ENCODE data around the gene RABGGTA. TPM values are rescaled to one million over a fixed set of nuclear protein-coding genes. Genes with fewer than 3 reads are reported as not detected.
A peak's percentile ranks its signal among the peaks of the same experiment; 100 is the strongest.

Gene RABGGTA
- 10 to 100 TPM; 42.1 to 48.8 TPM for total RNA-seq

GRCh38 chr14:24271134-24271833 is at the start of gene RABGGTA:
Gene RABGGTA, minus strand, starts transcription at chr14:24271597. Its CDS starts 482 bp downstream, at chr14:24271115.
- Mint-ChIP-seq H3K9me3 (no peaks in the 10 kb centered on the region), H3K27ac (peak within 1 kb of the TSS; percentile 97), H3K4me3 (peak within 1 kb of the TSS; percentile 95), H3K36me3 (peaks cover 6% of the 10 kb centered on the region), H3K27me3 (no peaks in the 10 kb centered on the region), H3K4me1 (peaks cover 37% of the 10 kb centered on the region)
- peak; percentile 91 for DNase-seq
- ATAC-seq (ENCODE audit: low read depth) = peak; percentile 88
- POLR2A ChIA-PET = interaction anchor here (0.6 to 3.5 kb wide), 28 partner anchors 9 to 159 kb away, joined by 3 to 66 read pairs (median 4); partner anchors contain the start of genes CBLN3, CHMP4A, CIDEB and DCAF11

- Mint-ChIP-seq H3K36me3 (peaks cover 16% of the 10 kb centered on the region), H3K4me1 (peaks cover 38% of the 10 kb centered on the region), H3K27ac (no peak overlapping the region), H3K27me3 (peaks cover 12% of the 10 kb centered on the region), H3K9me3 (no peaks in the 10 kb centered on the region), H3K4me3 (no peak overlapping the region)
- ATAC-seq (ENCODE audit: low read depth) (no peak), DNase-seq (no peak)
- POLR2A ChIA-PET = interaction anchor here (0.5 kb wide), 1 partner anchor 44 kb away, joined by 3 read pairs; no protein-coding TSS in a partner anchor
Measured at GRCh38 chr14:24317141-24317928, 45.9 kb upstream of the RABGGTA start.

DNA sequence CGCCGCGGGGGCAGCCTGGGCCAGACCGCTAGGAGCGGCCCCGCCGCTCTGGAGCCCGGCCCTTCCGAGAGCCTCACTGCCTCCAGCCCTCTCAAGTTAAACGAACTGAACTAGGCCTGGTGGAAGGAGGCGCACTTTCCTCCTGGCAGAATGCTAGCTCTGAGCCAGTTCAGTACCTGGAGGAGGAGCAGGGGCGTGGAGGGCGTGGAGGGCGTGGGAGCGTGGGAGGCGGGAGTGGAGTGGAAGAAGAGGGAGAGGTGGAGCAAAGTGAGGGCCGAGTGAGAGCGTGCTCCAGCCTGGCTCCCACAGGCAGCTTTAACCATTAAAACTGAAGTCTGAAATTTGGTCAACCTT is 45.2 kb upstream of the RABGGTA start:
- Mint-ChIP-seq H3K4me1 (peaks cover 46% of the 10 kb centered on the region), H3K36me3 (peaks cover 19% of the 10 kb centered on the region), H3K27me3 (peaks cover 12% of the 10 kb centered on the region), H3K9me3 (no peaks in the 10 kb centered on the region), H3K27ac (no peak overlapping the region), H3K4me3 (no peak overlapping the region)
- POLR2A ChIA-PET = no interaction called here
- DNase-seq (no peak), ATAC-seq (ENCODE audit: low read depth) (no peak)

- peaks cover 12% of the 10 kb centered on the region for H3K27me3 Mint-ChIP-seq
- H3K4me1 Mint-ChIP-seq = peaks cover 46% of the 10 kb centered on the region
- peaks cover 19% of the 10 kb centered on the region for H3K36me3 Mint-ChIP-seq
- no peaks in the 10 kb centered on the region for H3K9me3 Mint-ChIP-seq
- POLR2A ChIA-PET = no interaction called here
- peak overlapping the region; percentile 17 for H3K27ac Mint-ChIP-seq
- DNase-seq (no peak), ATAC-seq (ENCODE audit: low read depth) (no peak)
- no peak overlapping the region for H3K4me3 Mint-ChIP-seq
Measured at GRCh38 chr14:24315807-24316596, 44.6 kb upstream of the RABGGTA start.

DNA sequence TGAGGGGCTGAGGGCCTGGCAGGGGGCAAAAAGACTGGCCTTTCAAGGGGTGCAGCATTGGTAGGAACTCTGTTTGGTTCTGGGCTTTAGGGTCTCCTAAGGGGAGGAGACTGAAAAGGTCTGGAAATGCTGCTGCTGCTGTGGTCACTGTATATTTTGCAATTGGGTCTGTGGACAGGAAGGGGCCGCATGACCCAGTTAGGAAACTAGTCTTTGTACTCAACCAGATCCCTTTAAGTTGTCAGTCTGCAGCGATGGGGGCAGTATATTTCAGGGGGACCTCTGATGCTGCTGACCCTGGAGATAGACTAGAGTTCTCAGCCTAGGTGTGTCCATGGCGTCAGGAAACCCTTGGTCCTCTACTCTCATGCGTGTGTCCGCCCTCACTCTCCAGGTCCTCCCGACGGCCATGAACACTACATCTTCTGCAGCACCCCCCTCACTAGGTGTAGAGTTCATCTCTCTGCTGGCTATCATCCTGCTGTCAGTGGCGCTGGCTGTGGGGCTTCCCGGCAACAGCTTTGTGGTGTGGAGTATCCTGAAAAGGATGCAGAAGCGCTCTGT is 43.9 kb upstream of the RABGGTA start:
- POLR2A ChIA-PET = no interaction called here
- peaks cover 47% of the 10 kb centered on the region for H3K4me1 Mint-ChIP-seq
- H3K27me3 Mint-ChIP-seq = peaks cover 10% of the 10 kb centered on the region
- H3K27ac Mint-ChIP-seq = peak overlapping the region; percentile 17
- H3K4me3 Mint-ChIP-seq = peak overlapping the region; percentile 12
- H3K9me3 Mint-ChIP-seq = no peaks in the 10 kb centered on the region
- DNase-seq = no peak
- peaks cover 19% of the 10 kb centered on the region for H3K36me3 Mint-ChIP-seq
- ATAC-seq (ENCODE audit: low read depth) = no peak

GRCh38 chr14:24314377-24315193 is 43.2 kb upstream of the RABGGTA start:
- Mint-ChIP-seq H3K36me3 (peaks cover 20% of the 10 kb centered on the region), H3K4me3 (peak overlapping the region; percentile 84), H3K27me3 (peaks cover 3% of the 10 kb centered on the region), H3K4me1 (peaks cover 54% of the 10 kb centered on the region), H3K9me3 (no peaks in the 10 kb centered on the region), H3K27ac (peak overlapping the region; percentile 84)
- POLR2A ChIA-PET = interaction anchor here (1.5 to 1.8 kb wide), 3 partner anchors 15 to 127 kb away, joined by 4 to 9 read pairs (median 7); partner anchors contain the start of genes DHRS1 and NOP9
- DNase-seq = no peak
- ATAC-seq (ENCODE audit: low read depth) = no peak

GRCh38 chr14:24313913-24314312 is 42.5 kb upstream of the RABGGTA start:
- peaks cover 61% of the 10 kb centered on the region for H3K4me1 Mint-ChIP-seq
- no peaks in the 10 kb centered on the region for H3K27me3 Mint-ChIP-seq
- peak overlapping the region; percentile 84 for H3K4me3 Mint-ChIP-seq
- peak overlapping the region; percentile 84 for H3K27ac Mint-ChIP-seq
- H3K36me3 Mint-ChIP-seq = peaks cover 25% of the 10 kb centered on the region
- DNase-seq (no peak), ATAC-seq (ENCODE audit: low read depth) (no peak)
- no peaks in the 10 kb centered on the region for H3K9me3 Mint-ChIP-seq
- POLR2A ChIA-PET = interaction anchor here (0.7 to 4.2 kb wide), 7 partner anchors 14 to 128 kb away, joined by 3 to 30 read pairs (median 4); partner anchors contain the start of genes CBLN3, CHMP4A, DHRS1 and KHNYN

DNA sequence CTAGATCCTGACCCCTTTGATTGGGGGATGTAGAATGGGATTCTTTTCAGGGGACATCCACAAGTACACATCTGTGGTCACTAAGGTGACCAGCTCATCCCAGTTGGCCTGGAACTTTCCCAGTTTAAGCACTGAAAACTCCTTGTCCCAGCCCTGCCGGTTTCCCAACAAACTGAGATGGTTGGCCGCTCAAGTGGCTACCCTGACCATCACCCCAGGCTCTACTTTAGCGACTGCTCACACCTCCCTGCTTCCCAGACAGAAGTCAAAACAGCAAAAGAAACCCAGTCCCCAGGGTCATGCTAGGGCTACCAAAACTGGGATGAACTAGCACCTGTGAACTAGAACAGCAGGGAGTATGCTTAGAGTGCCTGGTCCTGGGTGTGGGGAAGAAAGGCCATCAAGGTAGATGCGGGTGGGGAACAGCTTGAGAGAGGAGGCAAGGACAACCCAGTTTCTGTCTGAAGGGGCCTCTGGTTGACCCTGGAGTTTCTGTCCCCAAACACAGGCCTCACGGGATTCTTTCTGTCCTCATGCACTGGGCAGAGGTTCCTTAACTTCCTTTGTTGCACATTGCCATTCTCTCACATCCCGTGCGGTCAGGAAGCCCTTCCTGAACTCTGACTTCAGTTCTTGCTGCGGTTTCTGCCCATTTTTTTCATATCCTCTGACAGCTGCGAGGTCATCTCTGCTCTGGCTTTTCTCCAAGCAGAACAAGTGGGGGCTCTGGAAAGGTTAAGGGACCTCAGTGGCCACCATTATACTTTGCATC is 41.5 kb upstream of the RABGGTA start:
- DNase-seq (peak; percentile 47), ATAC-seq (ENCODE audit: low read depth) (no peak)
- Mint-ChIP-seq H3K36me3 (peaks cover 28% of the 10 kb centered on the region), H3K4me1 (peaks cover 64% of the 10 kb centered on the region), H3K27ac (peak overlapping the region; percentile 84), H3K27me3 (no peaks in the 10 kb centered on the region), H3K4me3 (peak overlapping the region; percentile 84), H3K9me3 (no peaks in the 10 kb centered on the region)
- POLR2A ChIA-PET = interaction anchor here (0.7 to 4.2 kb wide), 11 partner anchors 13 to 152 kb away, joined by 3 to 30 read pairs (median 6); partner anchors contain the start of genes CBLN3, CHMP4A, DHRS1 and IRF9

- H3K4me1 Mint-ChIP-seq = peaks cover 65% of the 10 kb centered on the region
- no peaks in the 10 kb centered on the region for H3K9me3 Mint-ChIP-seq
- H3K4me3 Mint-ChIP-seq = peak overlapping the region; percentile 84
- H3K27ac Mint-ChIP-seq = peak overlapping the region; percentile 84
- peaks cover 26% of the 10 kb centered on the region for H3K36me3 Mint-ChIP-seq
- ATAC-seq (ENCODE audit: low read depth) (no peak), DNase-seq (no peak)
- H3K27me3 Mint-ChIP-seq = no peaks in the 10 kb centered on the region
- POLR2A ChIA-PET = interaction anchor here (0.6 to 5.7 kb wide), 8 partner anchors 13 to 277 kb away, joined by 3 to 43 read pairs (median 14); partner anchors contain the start of genes CBLN3, DHRS1, IRF9 and KHNYN
Measured at GRCh38 chr14:24311837-24312615, 40.6 kb upstream of the RABGGTA start.

GRCh38 chr14:24310646-24311604 is 39.5 kb upstream of the RABGGTA start, which contains the start of gene LTB4R:
Gene LTB4R, plus strand, starts transcription at chr14:24311502. Its CDS starts 4,150 bp downstream, at chr14:24315652.
- POLR2A ChIA-PET = interaction anchor here (0.6 to 5.7 kb wide), 16 partner anchors 8 to 276 kb away, joined by 3 to 43 read pairs (median 6); partner anchors contain the start of genes ADCY4, CBLN3, DHRS1 and IRF9
- ATAC-seq (ENCODE audit: low read depth) = peak; percentile 88
- peaks cover 66% of the 10 kb centered on the region for H3K4me1 Mint-ChIP-seq

More at GRCh38 chr14:24310646-24311604, 39.5 kb upstream of the RABGGTA start, which contains the start of gene LTB4R:
- Mint-ChIP-seq H3K36me3 (peaks cover 29% of the 10 kb centered on the region), H3K4me3 (peak within 1 kb of the TSS; percentile 84), H3K27ac (peak within 1 kb of the TSS; percentile 84), H3K27me3 (no peaks in the 10 kb centered on the region), H3K9me3 (no peaks in the 10 kb centered on the region)
- peak; percentile 83 for DNase-seq
